ENCODE results near the gene SLC36A1. TPM values are rescaled to one million over a fixed set of nuclear protein-coding genes. Genes with fewer than 3 reads are reported as not detected.
A peak's percentile ranks its signal among the peaks of the same experiment; 100 is the strongest.

The SLC36A1 gene
- total and polyA plus RNA-seq, 4 experiments from 2014 or later: 0.80 to 7.8 (median 3.7) TPM

DNA sequence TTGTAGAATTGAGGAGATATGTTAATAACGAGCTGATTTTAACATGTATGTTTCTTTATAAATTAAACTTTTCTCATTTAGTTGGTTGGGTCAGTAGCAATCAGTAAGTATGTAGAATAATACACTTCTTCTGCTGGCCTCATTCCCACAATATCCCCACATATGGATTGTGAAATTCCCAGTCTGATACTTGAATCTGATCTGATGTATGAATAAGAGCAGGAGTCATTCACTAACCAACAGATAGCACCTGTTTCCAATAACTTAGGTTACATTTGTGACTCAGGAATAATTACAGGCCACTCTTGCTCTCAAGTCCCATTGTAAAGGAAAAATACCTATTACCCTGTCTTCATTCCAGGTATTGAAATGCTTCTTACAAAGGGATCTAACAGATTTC is 23.9 kb downstream of the SLC36A1 start:
- CTCF ChIA-PET (ENCODE audit: partially characterized antibody): no interaction called here
- POLR2A ChIA-PET (ENCODE audit: partially characterized antibody): no interaction called here
- no peak for DNase-seq
- Mint-ChIP-seq H3K4me3 (no peak overlapping the region), H3K27ac (no peak overlapping the region), H3K4me1 (no peaks in the 10 kb centered on the region), H3K27me3 (no peaks in the 10 kb centered on the region), H3K36me3 (peaks cover 32 to 60% of the 10 kb centered on the region in 2 donors), H3K9me3 (no peaks in the 10 kb centered on the region)
- H3K4me1 ChIP-seq (ENCODE audit: insufficient read depth, low read length): no peaks in the 10 kb centered on the region
- H3K36me3 ChIP-seq (ENCODE audit: insufficient read depth, low read length): peaks cover 16% of the 10 kb centered on the region
- no peaks in the 10 kb centered on the region for H3K27me3 ChIP-seq (ENCODE audit: insufficient read depth, low read length)
- intact Hi-C loops (cut with micrococcal nuclease): no loop called here
- H3K27ac ChIP-seq (ENCODE audit: low read depth, low read length): no peak overlapping the region
- no peaks in the 10 kb centered on the region for H3K9me3 ChIP-seq (ENCODE audit: control insufficient read depth in 1 of 2, low read length in 2 of 2)
- no peak overlapping the region for H3K4me3 ChIP-seq (ENCODE audit: low read length in 2 of 2)

DNA sequence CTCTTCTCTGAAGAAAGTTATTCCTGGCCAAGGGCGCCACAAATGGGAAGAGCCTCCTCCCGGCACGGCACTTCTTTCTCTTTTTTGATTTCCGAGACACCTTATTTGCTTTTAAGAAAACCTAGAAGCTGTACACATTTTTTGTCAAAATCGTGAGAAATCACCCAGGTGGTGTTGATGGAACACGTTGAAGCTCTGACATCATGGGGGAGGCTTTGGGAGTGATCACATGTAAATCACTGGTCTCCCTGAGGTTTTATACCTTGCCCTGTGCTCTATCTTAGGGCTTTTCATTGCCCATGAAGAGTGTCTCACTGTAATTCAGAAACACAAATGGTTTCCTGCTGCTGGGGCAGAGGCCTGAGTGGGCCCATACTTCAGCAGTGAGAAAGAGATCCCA is 27.4 kb downstream of the SLC36A1 start:
- Histone ChIP-seq H3K9me3 (ENCODE audit: control insufficient read depth in 1 of 2, low read length in 2 of 2) (no peaks in the 10 kb centered on the region), H3K27me3 (ENCODE audit: insufficient read depth, low read length) (no peaks in the 10 kb centered on the region), H3K4me3 (ENCODE audit: low read length in 2 of 2) (no peak overlapping the region), H3K36me3 (ENCODE audit: insufficient read depth, low read length) (peaks cover 5% of the 10 kb centered on the region), H3K4me1 (ENCODE audit: insufficient read depth, low read length) (no peaks in the 10 kb centered on the region), H3K27ac (ENCODE audit: low read depth, low read length) (no peak overlapping the region)
- H3K4me3 Mint-ChIP-seq: no peak overlapping the region
- H3K36me3 Mint-ChIP-seq: peaks cover 44 to 74% of the 10 kb centered on the region in 2 donors
- peak overlapping the region in 1 of 7 donors; percentile 31 for H3K27ac Mint-ChIP-seq
- no peaks in the 10 kb centered on the region for H3K9me3 Mint-ChIP-seq
- no peaks in the 10 kb centered on the region for H3K4me1 Mint-ChIP-seq
- H3K27me3 Mint-ChIP-seq: no peaks in the 10 kb centered on the region
- no peak for DNase-seq
- intact Hi-C loops (cut with micrococcal nuclease): no loop called here
- CTCF ChIA-PET (ENCODE audit: partially characterized antibody): no interaction called here
- POLR2A ChIA-PET (ENCODE audit: partially characterized antibody): no interaction called here

DNA sequence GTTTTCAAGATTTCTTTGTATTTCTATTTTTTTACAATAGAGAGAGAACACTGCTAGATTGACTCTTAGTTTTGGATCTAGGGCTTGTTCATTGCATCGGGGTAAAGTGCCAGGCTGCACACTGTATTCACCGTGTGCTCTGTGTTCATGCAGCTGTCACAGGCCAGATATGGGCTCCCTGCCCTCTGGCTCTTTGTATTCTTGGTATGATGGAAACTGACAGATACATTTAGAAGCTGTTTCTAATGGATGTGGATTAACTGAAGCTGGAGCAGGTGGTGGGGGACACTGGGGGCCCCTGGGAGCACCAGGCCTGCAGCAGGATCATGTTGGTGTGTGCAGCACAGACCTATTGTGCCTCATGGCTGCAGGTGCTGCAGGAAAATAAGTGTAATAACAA is 28.0 kb downstream of the SLC36A1 start:
- H3K4me1 ChIP-seq (ENCODE audit: insufficient read depth, low read length): no peaks in the 10 kb centered on the region
- no peak overlapping the region for H3K4me3 ChIP-seq (ENCODE audit: low read length in 2 of 2)
- Mint-ChIP-seq H3K36me3 (peaks cover 44 to 79% of the 10 kb centered on the region in 2 donors), H3K27ac (peak overlapping the region in 1 of 7 donors; percentile 31), H3K9me3 (no peaks in the 10 kb centered on the region), H3K4me1 (no peaks in the 10 kb centered on the region), H3K4me3 (no peak overlapping the region), H3K27me3 (no peaks in the 10 kb centered on the region)
- intact Hi-C loops (cut with micrococcal nuclease): no loop called here
- no peak overlapping the region for H3K27ac ChIP-seq (ENCODE audit: low read depth, low read length)
- peaks cover 5% of the 10 kb centered on the region for H3K36me3 ChIP-seq (ENCODE audit: insufficient read depth, low read length)
- ChIA-PET POLR2A (ENCODE audit: partially characterized antibody) (no interaction called here), CTCF (ENCODE audit: partially characterized antibody) (no interaction called here)
- DNase-seq: no peak
- H3K27me3 ChIP-seq (ENCODE audit: insufficient read depth, low read length): no peaks in the 10 kb centered on the region
- no peaks in the 10 kb centered on the region for H3K9me3 ChIP-seq (ENCODE audit: control insufficient read depth in 1 of 2, low read length in 2 of 2)

DNA sequence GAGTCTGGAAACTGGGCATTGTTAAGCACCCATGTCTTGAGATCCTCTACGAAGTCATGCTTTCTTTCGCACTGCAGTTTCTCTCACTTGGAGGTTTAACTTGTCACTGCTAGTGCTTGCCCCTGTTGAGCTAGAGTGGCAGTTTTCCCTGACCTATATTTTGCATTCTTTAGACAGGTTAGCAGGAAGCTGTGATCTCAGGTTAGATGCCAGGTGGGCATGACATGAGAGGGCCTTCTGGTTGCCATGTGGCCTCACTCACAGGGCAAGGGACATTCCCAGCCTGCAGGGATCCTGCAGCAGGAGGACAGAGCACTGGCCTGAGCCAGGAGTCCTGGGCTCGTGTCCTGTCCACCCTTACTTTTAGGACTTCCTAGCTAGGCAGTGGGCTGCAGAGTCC is 28.6 kb downstream of the SLC36A1 start:
- DNase-seq: no peak
- H3K27me3 Mint-ChIP-seq: no peaks in the 10 kb centered on the region
- Histone ChIP-seq H3K9me3 (ENCODE audit: control insufficient read depth in 1 of 2, low read length in 2 of 2) (no peaks in the 10 kb centered on the region), H3K4me3 (ENCODE audit: low read length in 2 of 2) (no peak overlapping the region), H3K27me3 (ENCODE audit: insufficient read depth, low read length) (no peaks in the 10 kb centered on the region), H3K27ac (ENCODE audit: low read depth, low read length) (no peak overlapping the region), H3K4me1 (ENCODE audit: insufficient read depth, low read length) (no peaks in the 10 kb centered on the region), H3K36me3 (ENCODE audit: insufficient read depth, low read length) (peaks cover 5% of the 10 kb centered on the region)
- H3K9me3 Mint-ChIP-seq: no peaks in the 10 kb centered on the region
- ChIA-PET POLR2A (ENCODE audit: partially characterized antibody) (no interaction called here), CTCF (ENCODE audit: partially characterized antibody) (no interaction called here)
- H3K4me3 Mint-ChIP-seq: no peak overlapping the region
- H3K4me1 Mint-ChIP-seq: no peaks in the 10 kb centered on the region
- intact Hi-C loops (cut with micrococcal nuclease): no loop called here
- peaks cover 47 to 79% of the 10 kb centered on the region in 2 donors for H3K36me3 Mint-ChIP-seq
- no peak overlapping the region for H3K27ac Mint-ChIP-seq

DNA sequence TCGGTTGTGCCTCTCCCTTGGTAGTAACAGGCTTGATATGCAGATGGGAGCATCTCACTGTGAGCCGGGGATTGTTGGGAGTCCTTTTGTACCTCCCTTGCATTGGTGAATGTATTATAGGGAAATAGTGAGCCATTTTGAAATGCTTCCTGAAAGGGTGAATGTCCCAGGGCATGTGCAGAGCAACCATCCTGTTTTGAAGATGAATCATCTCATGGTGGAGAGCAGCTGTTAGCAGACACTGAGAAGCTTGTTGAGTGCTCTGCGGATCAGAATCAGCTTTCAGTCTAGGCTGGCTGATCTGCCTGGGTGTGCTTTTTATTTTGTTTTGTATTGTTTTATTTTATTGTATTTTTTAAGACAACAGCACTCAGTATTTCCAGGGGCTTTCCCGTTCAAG is 29.7 kb downstream of the SLC36A1 start:
- Histone ChIP-seq H3K27me3 (ENCODE audit: insufficient read depth, low read length) (no peaks in the 10 kb centered on the region), H3K27ac (ENCODE audit: low read depth, low read length) (no peak overlapping the region), H3K4me1 (ENCODE audit: insufficient read depth, low read length) (no peaks in the 10 kb centered on the region), H3K9me3 (ENCODE audit: control insufficient read depth in 1 of 2, low read length in 2 of 2) (no peaks in the 10 kb centered on the region), H3K36me3 (ENCODE audit: insufficient read depth, low read length) (peaks cover 10% of the 10 kb centered on the region), H3K4me3 (ENCODE audit: low read length in 2 of 2) (no peak overlapping the region)
- Mint-ChIP-seq H3K27me3 (no peaks in the 10 kb centered on the region), H3K36me3 (peaks cover 52 to 83% of the 10 kb centered on the region in 2 donors), H3K27ac (no peak overlapping the region), H3K4me3 (no peak overlapping the region), H3K9me3 (no peaks in the 10 kb centered on the region), H3K4me1 (no peaks in the 10 kb centered on the region)
- POLR2A ChIA-PET (ENCODE audit: partially characterized antibody): no interaction called here
- DNase-seq: no peak
- CTCF ChIA-PET (ENCODE audit: partially characterized antibody): no interaction called here
- intact Hi-C loops (cut with micrococcal nuclease): no loop called here

DNA sequence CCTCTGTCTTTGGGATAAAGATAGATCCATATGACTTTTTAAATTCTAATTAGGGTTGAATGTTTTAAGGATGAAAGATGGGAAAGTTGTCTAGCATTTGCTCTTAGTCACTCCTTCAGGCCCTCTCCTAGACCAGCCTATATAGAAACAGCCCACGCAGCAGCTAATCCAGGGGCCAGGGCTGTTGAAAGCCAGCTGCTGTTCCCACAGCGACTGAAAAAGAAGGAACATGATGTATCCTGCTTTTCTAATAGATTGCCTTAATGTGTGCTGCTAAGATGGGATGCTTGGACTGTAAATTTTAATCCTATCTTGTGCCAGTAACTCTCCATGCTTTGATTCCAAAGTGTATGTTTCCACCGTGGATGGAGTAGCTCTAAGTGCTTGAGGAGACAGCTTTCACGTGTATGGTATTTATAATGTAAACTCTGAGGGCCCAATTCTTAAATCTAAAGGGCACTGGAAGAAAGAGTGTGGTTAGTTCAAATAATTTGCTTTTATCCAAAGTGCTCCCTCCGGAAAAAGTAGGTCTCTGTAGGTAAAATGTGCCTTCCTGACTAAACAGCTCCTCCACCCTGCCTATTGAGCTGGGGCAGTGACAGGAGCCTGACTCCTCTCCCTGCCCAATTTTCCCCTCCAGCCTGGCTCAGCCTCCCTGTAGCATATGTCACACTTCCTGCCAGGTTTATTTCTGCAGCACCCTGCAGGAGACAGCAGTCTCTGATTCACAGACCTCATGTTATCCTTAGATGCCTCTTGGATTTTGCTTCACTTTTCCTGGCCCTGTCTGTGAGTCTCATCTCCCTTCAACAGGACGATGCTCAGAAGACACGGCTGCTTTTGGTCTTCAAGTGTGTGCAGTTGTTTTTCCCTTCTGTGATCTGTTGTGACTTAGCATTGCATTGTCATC is 33.2 kb downstream of the SLC36A1 start:
- no peak overlapping the region for H3K27ac Mint-ChIP-seq
- no peaks in the 10 kb centered on the region for H3K9me3 Mint-ChIP-seq
- H3K27ac ChIP-seq (ENCODE audit: low read depth, low read length): no peak overlapping the region
- intact Hi-C loops (cut with micrococcal nuclease): no loop called here
- peaks cover 15% of the 10 kb centered on the region for H3K36me3 ChIP-seq (ENCODE audit: insufficient read depth, low read length)
- no peaks in the 10 kb centered on the region for H3K4me1 ChIP-seq (ENCODE audit: insufficient read depth, low read length)
- H3K9me3 ChIP-seq (ENCODE audit: control insufficient read depth in 1 of 2, low read length in 2 of 2): no peaks in the 10 kb centered on the region
- H3K27me3 ChIP-seq (ENCODE audit: insufficient read depth, low read length): no peaks in the 10 kb centered on the region
- ChIA-PET POLR2A (ENCODE audit: partially characterized antibody) (no interaction called here), CTCF (ENCODE audit: partially characterized antibody) (no interaction called here)
- H3K4me1 Mint-ChIP-seq: peaks cover 0 to under 1% (median 0%) of the 10 kb centered on the region in 4 donors
- H3K27me3 Mint-ChIP-seq: no peaks in the 10 kb centered on the region
- no peak for DNase-seq
- H3K36me3 Mint-ChIP-seq: peaks cover 60 to 76% of the 10 kb centered on the region in 2 donors
- no peak overlapping the region for H3K4me3 ChIP-seq (ENCODE audit: low read length in 2 of 2)
- no peak overlapping the region for H3K4me3 Mint-ChIP-seq

DNA sequence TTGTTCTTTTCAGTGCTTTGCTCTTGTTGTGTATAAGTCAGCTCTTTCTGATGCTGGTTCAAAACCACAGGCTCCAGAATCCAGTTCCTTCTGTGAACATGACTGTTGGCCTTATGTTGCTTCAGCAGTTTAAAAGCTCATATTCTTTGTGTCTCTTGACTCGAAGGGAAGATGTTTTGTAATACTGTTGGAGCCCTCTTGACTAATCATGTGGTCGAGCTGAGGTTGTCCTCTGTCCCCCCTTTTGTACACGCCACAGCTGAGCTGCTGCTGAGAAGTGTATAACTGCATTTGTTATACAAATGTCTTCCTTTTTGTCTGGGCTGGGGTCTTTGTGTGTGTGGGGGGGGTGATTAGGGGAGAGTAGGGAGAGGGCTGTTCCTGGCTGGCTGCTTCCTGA is 35.8 kb downstream of the SLC36A1 start:
- ChIA-PET POLR2A (ENCODE audit: partially characterized antibody) (no interaction called here), CTCF (ENCODE audit: partially characterized antibody) (no interaction called here)
- intact Hi-C loops (cut with micrococcal nuclease): no loop called here
- Histone ChIP-seq H3K27me3 (ENCODE audit: insufficient read depth, low read length) (no peaks in the 10 kb centered on the region), H3K4me3 (ENCODE audit: low read length in 2 of 2) (no peak overlapping the region), H3K9me3 (ENCODE audit: control insufficient read depth in 1 of 2, low read length in 2 of 2) (no peaks in the 10 kb centered on the region), H3K36me3 (ENCODE audit: insufficient read depth, low read length) (peaks cover 16% of the 10 kb centered on the region), H3K27ac (ENCODE audit: low read depth, low read length) (no peak overlapping the region), H3K4me1 (ENCODE audit: insufficient read depth, low read length) (no peaks in the 10 kb centered on the region)
- no peak overlapping the region for H3K4me3 Mint-ChIP-seq
- H3K9me3 Mint-ChIP-seq: no peaks in the 10 kb centered on the region
- H3K27me3 Mint-ChIP-seq: no peaks in the 10 kb centered on the region
- DNase-seq: no peak
- peaks cover 67 to 78% of the 10 kb centered on the region in 2 donors for H3K36me3 Mint-ChIP-seq
- H3K4me1 Mint-ChIP-seq: peaks cover 0 to 12% (median 0%) of the 10 kb centered on the region in 4 donors
- peak overlapping the region in 1 of 7 donors; percentile 20 for H3K27ac Mint-ChIP-seq
